HEK293T (cell line): Measurements from ENCODE around the gene TCF12.

ENCODE experiments used
- CTCF ChIA-PET: fragments of 350-600 bp; formaldehyde crosslinking; extraction: SDS; loops from one replicate; lab custom pipeline; 2021; ENCODE audit warnings: antibody characterized with exemption, inconsistent platforms; lab: Yijun Ruan, JAX
- POLR2A ChIA-PET: fragments of 350-600 bp; formaldehyde crosslinking; extraction: SDS; loops from one replicate; lab custom pipeline; 2020; ENCODE audit warnings: antibody characterized with exemption, inconsistent platforms; lab: Yijun Ruan, JAX
- DNase-seq: peaks from one replicate; pipeline ENCODE4 v3.0.0; 2012; ENCODE audit warnings: mixed read lengths; ENCODE audit errors: extremely low spot score
- ARNT ChIP-seq: fragments of 450-650 bp; IDR thresholded peaks from 2 replicates; pipeline ENCODE4 v1.6.1; 2017; ENCODE audit warnings: mild to moderate bottlenecking
- BHLHE40 ChIP-seq: fragments of 450-650 bp; IDR thresholded peaks from 2 replicates; pipeline ENCODE4 v1.6.1; 2016; ENCODE audit warnings: mild to moderate bottlenecking, moderate library complexity, borderline replicate concordance
- CTBP1 ChIP-seq: fragments of 450-650 bp; IDR thresholded peaks from 2 replicates; pipeline ENCODE4 v1.6.1; 2016; ENCODE audit warnings: borderline replicate concordance
- ELF4 ChIP-seq: fragments of 450-650 bp; IDR thresholded peaks from 2 replicates; pipeline ENCODE4 v1.6.1; 2017; ENCODE audit warnings: antibody characterized with exemption
- FOXA1 ChIP-seq: fragments of 450-650 bp; IDR thresholded peaks from 2 replicates; pipeline ENCODE4 v1.6.1; 2016; ENCODE audit warnings: mild to moderate bottlenecking
- FOXK2 ChIP-seq: fragments of 450-650 bp; IDR thresholded peaks from 2 replicates; pipeline ENCODE4 v1.6.1; 2016; ENCODE audit warnings: mild to moderate bottlenecking
- FOXM1 ChIP-seq: fragments of 450-650 bp; IDR thresholded peaks from 2 replicates; pipeline ENCODE4 v1.6.1; 2017; ENCODE audit warnings: mild to moderate bottlenecking, borderline replicate concordance
- HDGF ChIP-seq: fragments of 450-650 bp; IDR thresholded peaks from 2 replicates; pipeline ENCODE4 v1.6.1; 2017; ENCODE audit warnings: antibody characterized with exemption, borderline replicate concordance
- L3MBTL2 ChIP-seq: fragments of 450-650 bp; conservative IDR thresholded peaks from 2 replicates; pipeline ENCODE4 v1.6.1; 2016; ENCODE audit warnings: mild to moderate bottlenecking
- LEF1 ChIP-seq: fragments of 450-650 bp; IDR thresholded peaks from 2 replicates; pipeline ENCODE4 v1.6.1; 2017; ENCODE audit warnings: mild to moderate bottlenecking, borderline replicate concordance
- NFRKB ChIP-seq: fragments of 450-650 bp; IDR thresholded peaks from 2 replicates; pipeline ENCODE4 v1.6.1; 2016; ENCODE audit warnings: mild to moderate bottlenecking, moderate library complexity
- PKNOX1 ChIP-seq: fragments of 450-650 bp; IDR thresholded peaks from 2 replicates; pipeline ENCODE4 v1.6.1; 2016
- SP1 ChIP-seq: fragments of 450-650 bp; IDR thresholded peaks from 2 replicates; pipeline ENCODE4 v1.6.1; 2017
- SUZ12 ChIP-seq: fragments of 450-650 bp; IDR thresholded peaks from 2 replicates; pipeline ENCODE4 v1.6.1; 2016; ENCODE audit warnings: mild to moderate bottlenecking
- TARDBP ChIP-seq: fragments of 450-650 bp; IDR thresholded peaks from 2 replicates; pipeline ENCODE4 v1.6.1; 2016
- ZNF384 ChIP-seq: fragments of 450-650 bp; IDR thresholded peaks from 2 replicates; pipeline ENCODE4 v1.6.1; 2016

Gene TCF12

GRCh38 chr15:57198654-57199291 is 280.3 kb downstream of the TCF12 start:
- ChIA-PET POLR2A (no interaction called here), CTCF (no interaction called here)
- TF ChIP-seq CTBP1, result no peak
- no peak for TF ChIP-seq BHLHE40
- TF ChIP-seq ELF4, result no peak
- TF ChIP-seq ZNF384, result no peak
- no peak for TF ChIP-seq NFRKB
- no peak for TF ChIP-seq L3MBTL2
- TF ChIP-seq TARDBP, result no peak
- TF ChIP-seq FOXA1, result no peak
- TF ChIP-seq HDGF, result no peak
- no peak for TF ChIP-seq LEF1
- no peak for TF ChIP-seq PKNOX1
- TF ChIP-seq SUZ12, result no peak
- TF ChIP-seq ARNT, result no peak
- DNase-seq, result no peak

GRCh38 chr15:57201578-57201977 is 283.1 kb downstream of the TCF12 start:
- ChIA-PET CTCF (no interaction called here), POLR2A (no interaction called here)
- no peak for DNase-seq
- TF ChIP-seq PKNOX1, result no peak
- no peak for TF ChIP-seq ARNT
- no peak for TF ChIP-seq CTBP1
- TF ChIP-seq L3MBTL2, result no peak
- TF ChIP-seq ZNF384, result no peak
- TF ChIP-seq SP1, result no peak
- no peak for TF ChIP-seq NFRKB
- TF ChIP-seq HDGF, result no peak
- no peak for TF ChIP-seq FOXM1
- TF ChIP-seq FOXA1, result no peak
- TF ChIP-seq SUZ12, result no peak

- no peak for DNase-seq
- POLR2A ChIA-PET, result no interaction called here
- CTCF ChIA-PET, result no interaction called here
- TF ChIP-seq L3MBTL2, result no peak
Measured at GRCh38 chr15:57203906-57204305, 285.5 kb downstream of the TCF12 start.

- DNase-seq, result no peak
- no peak for TF ChIP-seq NFRKB
- no peak for TF ChIP-seq SUZ12
- no peak for TF ChIP-seq TARDBP
- no peak for TF ChIP-seq CTBP1
- no peak for TF ChIP-seq FOXA1
- TF ChIP-seq SP1, result no peak
- TF ChIP-seq FOXK2, result no peak
- no peak for TF ChIP-seq BHLHE40
- TF ChIP-seq PKNOX1, result no peak
- TF ChIP-seq LEF1, result no peak
- no peak for TF ChIP-seq ELF4
- TF ChIP-seq FOXM1, result no peak
- no peak for TF ChIP-seq L3MBTL2
- TF ChIP-seq ARNT, result no peak
- TF ChIP-seq HDGF, result no peak
- CTCF ChIA-PET, result interaction anchor here (0.8 kb wide), 1 partner anchor 35 kb away, joined by 3 read pairs; no protein-coding TSS in a partner anchor
- POLR2A ChIA-PET, result no interaction called here
Measured at GRCh38 chr15:57205027-57205855, 286.8 kb downstream of the TCF12 start.

GRCh38 chr15:57205996-57206395 is 287.6 kb downstream of the TCF12 start:
- ChIA-PET POLR2A (no interaction called here), CTCF (no interaction called here)
- no peak for TF ChIP-seq FOXK2
- TF ChIP-seq ZNF384, result no peak
- TF ChIP-seq ELF4, result no peak
- TF ChIP-seq FOXA1, result no peak
- no peak for TF ChIP-seq TARDBP
- no peak for TF ChIP-seq ARNT
- no peak for TF ChIP-seq L3MBTL2
- no peak for TF ChIP-seq LEF1
- TF ChIP-seq BHLHE40, result no peak
- no peak for DNase-seq

GRCh38 chr15:57213862-57214261 is 295.4 kb downstream of the TCF12 start:
- TF ChIP-seq FOXA1 (no peak), SUZ12 (no peak), TARDBP (no peak), BHLHE40 (no peak), ZNF384 (no peak), SP1 (no peak), PKNOX1 (no peak), FOXK2 (no peak), HDGF (no peak), NFRKB (no peak), CTBP1 (no peak), ELF4 (no peak)
- ChIA-PET CTCF (interaction anchor here (1.8 kb wide), 1 partner anchor 67 kb away, joined by 5 read pairs; no protein-coding TSS in a partner anchor), POLR2A (no interaction called here)
- DNase-seq, result no peak
